GM21723 (cell line): ENCODE data around the gene ELOVL4.

ENCODE experiments used
- ATAC-seq: cut with Tn5 transposase; IDR thresholded peaks from one replicate; pipeline ENCODE4 v1.9.1; 2021; ENCODE audit warnings: mild to moderate bottlenecking, moderate library complexity; ENCODE audit not compliant: unreplicated experiment

Gene ELOVL4

GRCh38 chr6:79913369-79913768, 34.0 kb downstream of the ELOVL4 start:
- no peak for ATAC-seq

- ATAC-seq = no peak
Observed at GRCh38 chr6:79911992-79912391, 35.4 kb downstream of the ELOVL4 start.

GRCh38 chr6:79909517-79909916, 37.8 kb downstream of the ELOVL4 start:
- no peak for ATAC-seq

GRCh38 chr6:79902046-79902445, 45.3 kb downstream of the ELOVL4 start:
- no peak for ATAC-seq

GRCh38 chr6:79898076-79898475, 49.3 kb downstream of the ELOVL4 start:
- no peak for ATAC-seq

GRCh38 chr6:79896075-79896449, 51.3 kb downstream of the ELOVL4 start:
- no peak for ATAC-seq

- ATAC-seq = no peak
Observed at GRCh38 chr6:79895382-79896074, 51.8 kb downstream of the ELOVL4 start.

GRCh38 chr6:79894939-79895338, 52.4 kb downstream of the ELOVL4 start:
- ATAC-seq = no peak

- no peak for ATAC-seq
Observed at GRCh38 chr6:79888587-79888986, 58.8 kb downstream of the ELOVL4 start.

GRCh38 chr6:79878142-79878748, 69.1 kb downstream of the ELOVL4 start:
- no peak for ATAC-seq

- ATAC-seq = no peak
Observed at GRCh38 chr6:79874531-79875134, 72.7 kb downstream of the ELOVL4 start.

- ATAC-seq = no peak
Observed at GRCh38 chr6:79872986-79873385, 74.4 kb downstream of the ELOVL4 start.

- no peak for ATAC-seq
Observed at GRCh38 chr6:79872303-79872702, 75.0 kb downstream of the ELOVL4 start.

- ATAC-seq = peak; percentile 100
Observed at GRCh38 chr6:79869600-79870084, 77.7 kb downstream of the ELOVL4 start.

- no peak for ATAC-seq
Observed at GRCh38 chr6:79869184-79869583, 78.2 kb downstream of the ELOVL4 start.

- peak; percentile 35 for ATAC-seq
Observed at GRCh38 chr6:79868098-79868722, 79.1 kb downstream of the ELOVL4 start.
